RWPE2 (cell line): ENCODE data around the gene SLC22A31.
A peak's percentile ranks its signal among the peaks of the same experiment; 100 is the strongest.

Source experiments
- ATAC-seq: fragments of 200-7000 bp; cut with Tn5 transposase; 3 replicates; pipeline ENCODE4 v1.9.1; 2021; ENCODE audit warnings: low read depth
- DNase-seq: peaks from one replicate; pipeline ENCODE4 v3.0.0-alpha.2; 2020; ENCODE audit warnings: low spot score
- H3K27ac ChIP-seq: fragments of 450-650 bp; 2 replicates; pipeline ENCODE4 v1.5.1; 2017; ENCODE audit warnings: mild to moderate bottlenecking; ENCODE audit not compliant: poor library complexity, severe bottlenecking
- H3K27me3 ChIP-seq: fragments of 250-450 bp; sonication (Bioruptor Pico); 2 replicates; pipeline ENCODE4 v1.5.1; 2021; ENCODE audit warnings: mild to moderate bottlenecking, moderate library complexity; ENCODE audit not compliant: insufficient read depth, poor library complexity, severe bottlenecking
- H3K36me3 ChIP-seq: fragments of 250-450 bp; sonication (Bioruptor Pico); 2 replicates; pipeline ENCODE4 v1.5.1; 2020; ENCODE audit warnings: low read depth, mild to moderate bottlenecking, moderate library complexity
- H3K4me1 ChIP-seq: fragments of 250-450 bp; sonication (Bioruptor Pico); 2 replicates; pipeline ENCODE4 v1.5.1; 2021; ENCODE audit warnings: mild to moderate bottlenecking, moderate library complexity; ENCODE audit not compliant: insufficient read depth, poor library complexity, severe bottlenecking
- H3K4me3 ChIP-seq: fragments of 250-450 bp; sonication (Bioruptor Pico); 2 replicates; pipeline ENCODE4 v1.5.1; 2021; ENCODE audit warnings: mild to moderate bottlenecking, moderate library complexity; ENCODE audit not compliant: severe bottlenecking
- H3K9me3 ChIP-seq: fragments of 250-450 bp; sonication (Bioruptor Pico); 2 replicates; pipeline ENCODE4 v1.5.1; 2021; ENCODE audit warnings: mild to moderate bottlenecking, moderate library complexity; ENCODE audit not compliant: severe bottlenecking
- TF ChIP-seq, protein P1 (sequence below): fragments of 450-650 bp; IDR thresholded peaks from one replicate; pipeline ENCODE4 v1.5.1; 2017; ENCODE audit warnings: mild to moderate bottlenecking, moderate library complexity; ENCODE audit not compliant: poor library complexity, severe bottlenecking

Gene SLC22A31

DNA sequence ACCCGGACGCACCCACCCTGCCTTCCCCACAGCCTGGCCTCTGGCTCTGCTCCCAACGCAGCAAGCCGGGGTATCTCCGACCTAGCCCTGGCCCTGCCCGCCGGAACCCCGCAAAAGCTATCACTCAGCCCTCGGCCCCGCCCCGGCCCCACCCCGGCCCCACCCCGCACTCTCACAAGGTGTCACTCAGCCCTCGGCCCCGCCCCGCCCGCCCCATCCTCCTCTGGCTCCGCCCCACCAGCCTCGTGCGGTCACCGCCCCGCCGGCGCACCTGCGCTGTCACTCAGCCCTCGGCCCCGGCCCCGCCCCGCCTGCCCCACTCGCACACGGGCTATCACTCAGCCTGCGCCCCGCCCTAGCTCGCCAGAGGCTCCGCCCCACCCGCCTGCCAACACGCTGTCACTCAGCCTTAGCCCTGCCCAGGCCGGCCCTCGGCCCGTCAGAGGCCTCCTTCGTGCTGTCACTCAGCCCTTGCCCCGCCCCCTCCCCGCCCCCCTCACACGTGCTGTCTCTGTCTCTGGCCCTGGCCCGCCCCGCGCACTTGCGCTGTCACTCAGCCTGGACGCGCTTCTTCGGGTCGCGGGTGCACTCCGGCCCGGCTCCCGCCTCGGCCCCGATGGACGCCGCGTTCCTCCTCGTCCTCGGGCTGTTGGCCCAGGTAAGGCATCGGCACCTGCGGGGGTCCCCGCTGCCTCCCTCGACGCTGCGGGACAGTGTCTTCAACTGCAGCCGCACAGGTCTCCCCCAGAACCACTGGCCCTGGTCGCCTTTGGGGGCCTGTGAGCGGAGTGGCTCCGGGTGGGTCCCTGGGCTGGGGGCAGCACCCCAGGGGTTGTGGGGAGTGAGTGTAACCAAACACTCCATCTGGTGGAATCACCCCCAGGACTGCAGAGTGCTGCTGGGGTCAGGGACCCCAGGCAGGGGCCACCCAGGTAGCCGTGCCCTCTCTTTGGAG, 28.8 kb downstream of the SLC22A31 start, which contains the start of gene CDH15:
Gene CDH15 (plus strand): TSS at position 533 of the 955 bp plus-strand sequence. CDS start 84 bp downstream, at position 617.
- Histone ChIP-seq H3K9me3 (no peaks in the 10 kb centered on the region), H3K27me3 (peaks cover 10% of the 10 kb centered on the region), H3K4me3 (no peak within 1 kb of the TSS), H3K27ac (no peak within 1 kb of the TSS), H3K4me1 (no peaks in the 10 kb centered on the region), H3K36me3 (no peaks in the 10 kb centered on the region)
- peak; percentile 86 for ATAC-seq
- peak; percentile 98 for DNase-seq
- TF ChIP-seq, protein P1, sequence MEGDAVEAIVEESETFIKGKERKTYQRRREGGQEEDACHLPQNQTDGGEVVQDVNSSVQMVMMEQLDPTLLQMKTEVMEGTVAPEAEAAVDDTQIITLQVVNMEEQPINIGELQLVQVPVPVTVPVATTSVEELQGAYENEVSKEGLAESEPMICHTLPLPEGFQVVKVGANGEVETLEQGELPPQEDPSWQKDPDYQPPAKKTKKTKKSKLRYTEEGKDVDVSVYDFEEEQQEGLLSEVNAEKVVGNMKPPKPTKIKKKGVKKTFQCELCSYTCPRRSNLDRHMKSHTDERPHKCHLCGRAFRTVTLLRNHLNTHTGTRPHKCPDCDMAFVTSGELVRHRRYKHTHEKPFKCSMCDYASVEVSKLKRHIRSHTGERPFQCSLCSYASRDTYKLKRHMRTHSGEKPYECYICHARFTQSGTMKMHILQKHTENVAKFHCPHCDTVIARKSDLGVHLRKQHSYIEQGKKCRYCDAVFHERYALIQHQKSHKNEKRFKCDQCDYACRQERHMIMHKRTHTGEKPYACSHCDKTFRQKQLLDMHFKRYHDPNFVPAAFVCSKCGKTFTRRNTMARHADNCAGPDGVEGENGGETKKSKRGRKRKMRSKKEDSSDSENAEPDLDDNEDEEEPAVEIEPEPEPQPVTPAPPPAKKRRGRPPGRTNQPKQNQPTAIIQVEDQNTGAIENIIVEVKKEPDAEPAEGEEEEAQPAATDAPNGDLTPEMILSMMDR, result no peak

GRCh38 chr16:89170346-89171215, 29.8 kb downstream of the SLC22A31 start:
- H3K4me3 ChIP-seq, result no peak overlapping the region
- H3K36me3 ChIP-seq, result no peaks in the 10 kb centered on the region
- no peak overlapping the region for H3K27ac ChIP-seq
- no peaks in the 10 kb centered on the region for H3K4me1 ChIP-seq
- no peaks in the 10 kb centered on the region for H3K9me3 ChIP-seq
- DNase-seq, result no peak
- peak; percentile 15; the same call in 1 of the 3 replicates for ATAC-seq
- TF ChIP-seq, protein P1, result no peak
- H3K27me3 ChIP-seq, result peaks cover 10% of the 10 kb centered on the region

- ATAC-seq (no peak), DNase-seq (no peak)
- Histone ChIP-seq H3K27ac (no peak overlapping the region), H3K9me3 (no peaks in the 10 kb centered on the region), H3K4me1 (no peaks in the 10 kb centered on the region), H3K4me3 (no peak overlapping the region), H3K27me3 (peaks cover 10% of the 10 kb centered on the region), H3K36me3 (no peaks in the 10 kb centered on the region)
- TF ChIP-seq, protein P1, result no peak
These were observed 30.6 kb downstream of the SLC22A31 start for GRCh38 chr16:89169778-89170177.

DNA sequence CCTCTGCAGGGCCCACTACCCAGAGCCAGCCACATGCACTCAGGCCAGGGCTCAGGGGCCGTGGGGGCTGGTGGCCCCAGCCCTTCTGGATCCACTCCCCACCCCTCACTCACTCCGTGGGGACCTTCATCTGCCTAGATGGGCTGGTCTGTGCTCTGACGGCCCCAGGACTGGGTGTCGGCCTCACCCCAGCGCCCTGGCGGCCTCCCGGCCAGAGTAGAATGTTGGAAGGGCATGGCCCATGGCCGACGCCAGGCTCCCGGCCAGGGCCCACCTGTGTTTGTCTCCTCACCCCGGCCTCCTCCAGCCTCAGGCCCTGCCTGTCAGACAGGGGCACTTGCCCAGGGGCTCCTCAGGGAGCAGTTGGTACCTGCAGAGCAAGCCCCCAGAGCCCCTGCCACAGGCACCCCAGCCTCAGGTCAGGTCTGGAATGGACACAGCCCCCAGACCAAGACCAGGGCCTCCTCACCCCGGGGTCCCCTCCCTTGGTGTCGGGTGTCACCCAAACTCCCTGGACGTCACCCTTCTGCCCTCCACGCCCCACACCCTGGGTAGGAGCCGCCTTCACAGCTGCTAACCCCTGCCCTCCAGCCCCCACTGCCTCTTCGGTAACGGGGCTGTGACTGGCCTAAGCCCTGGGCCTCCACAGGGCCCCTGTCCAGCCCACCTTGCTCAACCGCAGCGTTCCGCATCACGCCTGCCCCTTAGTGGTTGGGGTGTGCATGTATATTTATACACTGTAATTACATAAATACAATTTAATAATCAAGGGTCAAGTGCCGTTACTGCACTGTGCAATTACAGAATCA, 31.8 kb downstream of the SLC22A31 start:
- DNase-seq (no peak), ATAC-seq (no peak)
- Histone ChIP-seq H3K4me1 (no peaks in the 10 kb centered on the region), H3K36me3 (no peaks in the 10 kb centered on the region), H3K9me3 (no peaks in the 10 kb centered on the region), H3K4me3 (no peak overlapping the region), H3K27ac (no peak overlapping the region), H3K27me3 (peaks cover 10% of the 10 kb centered on the region)
- TF ChIP-seq, protein P1, result no peak
